ENCODE data around the gene ILK. TPM values are rescaled to one million over a fixed set of nuclear protein-coding genes. Genes with fewer than 3 reads are reported as not detected.
A peak's percentile ranks its signal among the peaks of the same experiment; 100 is the strongest.

ILK gene
- total RNA-seq, 6 experiments from 2014 or later: 195 to 245 (median 223) TPM

DNA sequence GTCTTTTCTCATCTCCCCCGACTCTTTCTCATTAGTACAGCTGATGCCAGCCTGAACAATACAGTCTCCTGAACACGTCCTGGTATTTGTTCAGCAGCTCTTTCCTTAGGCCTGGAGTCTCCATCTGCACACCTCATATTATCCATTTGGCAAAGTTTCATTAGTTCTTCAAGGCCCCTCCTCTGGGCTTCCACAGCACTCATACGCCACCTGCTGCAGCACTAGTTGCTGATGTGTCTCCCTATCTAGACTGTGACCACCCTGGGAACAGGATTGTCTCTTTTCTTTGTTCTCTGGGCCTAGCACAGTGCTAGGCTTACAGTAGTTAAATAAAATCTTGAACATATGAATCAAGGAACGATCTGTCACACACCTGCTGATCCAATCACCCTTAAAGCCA lies 34.9 kb downstream of the ILK start:
- no peaks in the 10 kb centered on the region for H3K9me3 Mint-ChIP-seq
- no peak overlapping the region for H3K4me3 Mint-ChIP-seq
- no peaks in the 10 kb centered on the region for H3K4me1 Mint-ChIP-seq (ENCODE audit: low read depth)
- H3K36me3 Mint-ChIP-seq (ENCODE audit: low read depth): no peaks in the 10 kb centered on the region
- no peak for DNase-seq
- no peaks in the 10 kb centered on the region for H3K27me3 Mint-ChIP-seq (ENCODE audit: insufficient read depth)
- no peak for TF ChIP-seq CTCF (IDR thresholded peaks at IDR 0.05)
- no peak overlapping the region for H3K27ac Mint-ChIP-seq

- Mint-ChIP-seq H3K4me1 (ENCODE audit: low read depth) (no peaks in the 10 kb centered on the region), H3K27ac (no peak overlapping the region), H3K4me3 (no peak overlapping the region), H3K9me3 (no peaks in the 10 kb centered on the region), H3K27me3 (ENCODE audit: insufficient read depth) (no peaks in the 10 kb centered on the region), H3K36me3 (ENCODE audit: low read depth) (no peaks in the 10 kb centered on the region)
- TF ChIP-seq CTCF (IDR thresholded peaks at IDR 0.05): no peak
- DNase-seq: no peak
These were observed 36.7 kb downstream of the ILK start for GRCh38 chr11:6640036-6640984.

DNA sequence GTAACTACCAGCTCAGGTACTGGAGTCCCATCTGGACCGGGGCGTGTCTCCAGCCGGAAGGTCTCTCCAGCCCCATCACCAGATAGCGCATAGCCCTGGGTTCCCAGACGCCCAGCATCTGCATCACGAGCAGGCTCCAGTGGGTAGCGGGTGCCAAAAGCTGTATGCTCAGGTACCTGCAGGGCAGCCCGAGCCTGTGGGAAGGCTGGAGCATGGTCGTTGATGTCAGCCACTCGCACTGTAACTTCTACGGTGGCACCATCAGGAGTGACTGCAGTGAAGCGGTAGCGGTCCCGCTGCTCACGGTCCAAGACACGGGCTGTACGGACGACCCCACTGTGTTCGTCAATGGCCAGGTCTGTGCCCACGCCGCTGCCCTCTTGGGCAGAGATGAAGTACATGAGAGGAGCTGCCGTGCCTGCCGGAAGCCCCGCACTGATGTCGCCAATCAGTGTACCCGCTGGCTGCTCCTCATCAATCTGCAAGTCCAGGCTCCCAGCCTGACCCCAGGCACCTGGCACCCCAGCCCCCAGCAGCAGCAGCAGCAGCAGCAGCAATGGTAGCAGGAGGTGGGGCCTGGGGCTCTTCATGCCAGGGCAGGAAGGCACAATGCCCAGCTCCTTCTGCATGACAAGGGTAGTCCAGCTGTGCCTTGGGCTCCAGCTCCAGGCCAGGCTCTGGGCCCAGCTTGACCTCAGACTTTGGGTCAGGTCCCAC lies 37.6 kb downstream of the ILK start:
- no peak for TF ChIP-seq CTCF (IDR thresholded peaks at IDR 0.05)
- no peaks in the 10 kb centered on the region for H3K4me1 Mint-ChIP-seq (ENCODE audit: low read depth)
- H3K27ac Mint-ChIP-seq: no peak overlapping the region
- no peak overlapping the region for H3K4me3 Mint-ChIP-seq
- no peaks in the 10 kb centered on the region for H3K9me3 Mint-ChIP-seq
- DNase-seq: no peak
- H3K27me3 Mint-ChIP-seq (ENCODE audit: insufficient read depth): peaks cover 2% of the 10 kb centered on the region; the same call in 1 of the 2 replicates
- no peaks in the 10 kb centered on the region for H3K36me3 Mint-ChIP-seq (ENCODE audit: low read depth)

DNA sequence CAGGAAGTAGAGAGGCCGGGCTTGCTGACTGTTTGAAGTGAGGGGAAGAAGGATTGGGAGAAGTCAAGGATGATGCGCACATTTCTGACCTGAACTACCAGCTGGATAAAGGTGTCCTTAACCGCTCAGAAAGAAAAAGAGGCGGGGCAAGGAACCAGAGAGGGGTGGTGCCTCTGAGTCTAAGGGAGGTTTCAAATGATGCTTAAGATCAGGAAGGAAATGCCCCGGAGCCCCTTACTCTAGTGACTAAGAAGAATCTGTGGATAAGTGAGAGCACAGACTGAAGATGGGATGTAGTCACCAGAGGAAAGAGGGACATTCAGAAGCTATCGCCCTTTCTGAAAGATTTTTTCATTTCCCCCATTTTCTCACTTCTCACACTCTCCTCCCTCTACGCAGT lies 39.4 kb downstream of the ILK start:
- no peaks in the 10 kb centered on the region for H3K9me3 Mint-ChIP-seq
- TF ChIP-seq CTCF (IDR thresholded peaks at IDR 0.05): no peak
- no peak for DNase-seq
- no peaks in the 10 kb centered on the region for H3K36me3 Mint-ChIP-seq (ENCODE audit: low read depth)
- peaks cover 2% of the 10 kb centered on the region; the same call in 1 of the 2 replicates for H3K27me3 Mint-ChIP-seq (ENCODE audit: insufficient read depth)
- no peaks in the 10 kb centered on the region for H3K4me1 Mint-ChIP-seq (ENCODE audit: low read depth)
- H3K4me3 Mint-ChIP-seq: no peak overlapping the region
- no peak overlapping the region for H3K27ac Mint-ChIP-seq

- TF ChIP-seq CTCF (IDR thresholded peaks at IDR 0.05): no peak
- H3K4me1 Mint-ChIP-seq (ENCODE audit: low read depth): no peaks in the 10 kb centered on the region
- H3K27ac Mint-ChIP-seq: no peak overlapping the region
- no peak overlapping the region for H3K4me3 Mint-ChIP-seq
- DNase-seq: peak; percentile 65
- H3K27me3 Mint-ChIP-seq (ENCODE audit: insufficient read depth): peaks cover 2% of the 10 kb centered on the region; the same call in 1 of the 2 replicates
- no peaks in the 10 kb centered on the region for H3K36me3 Mint-ChIP-seq (ENCODE audit: low read depth)
- H3K9me3 Mint-ChIP-seq: no peaks in the 10 kb centered on the region
These were observed 42.5 kb downstream of the ILK start for GRCh38 chr11:6646071-6646470.
